GM13977 (cell line): ENCODE results near the gene ERAP2.

Experiments used
- DNase-seq: peaks from one replicate; pipeline ENCODE4 v3.0.0; 2012; ENCODE audit warnings: low spot score
- CTCF ChIP-seq: IDR thresholded peaks from 2 replicates; pipeline ENCODE4 v1.5.1; 2012; ENCODE audit warnings: mild to moderate bottlenecking, control low read depth; ENCODE audit not compliant: insufficient read depth; ENCODE audit errors: extremely low read depth, missing control alignments
- in situ Hi-C: fragments of 300-500 bp; cut with MboI; formaldehyde crosslinking; loops from one replicate; pipeline ENCODE4 v1.12.0; 2022; ENCODE audit warnings: low sequenced_read_pairs, low pct_unique_long_range_greater_than_20kb, mixed read lengths, inconsistent platforms; ENCODE audit not compliant: unreplicated experiment

ERAP2 gene, protein sequence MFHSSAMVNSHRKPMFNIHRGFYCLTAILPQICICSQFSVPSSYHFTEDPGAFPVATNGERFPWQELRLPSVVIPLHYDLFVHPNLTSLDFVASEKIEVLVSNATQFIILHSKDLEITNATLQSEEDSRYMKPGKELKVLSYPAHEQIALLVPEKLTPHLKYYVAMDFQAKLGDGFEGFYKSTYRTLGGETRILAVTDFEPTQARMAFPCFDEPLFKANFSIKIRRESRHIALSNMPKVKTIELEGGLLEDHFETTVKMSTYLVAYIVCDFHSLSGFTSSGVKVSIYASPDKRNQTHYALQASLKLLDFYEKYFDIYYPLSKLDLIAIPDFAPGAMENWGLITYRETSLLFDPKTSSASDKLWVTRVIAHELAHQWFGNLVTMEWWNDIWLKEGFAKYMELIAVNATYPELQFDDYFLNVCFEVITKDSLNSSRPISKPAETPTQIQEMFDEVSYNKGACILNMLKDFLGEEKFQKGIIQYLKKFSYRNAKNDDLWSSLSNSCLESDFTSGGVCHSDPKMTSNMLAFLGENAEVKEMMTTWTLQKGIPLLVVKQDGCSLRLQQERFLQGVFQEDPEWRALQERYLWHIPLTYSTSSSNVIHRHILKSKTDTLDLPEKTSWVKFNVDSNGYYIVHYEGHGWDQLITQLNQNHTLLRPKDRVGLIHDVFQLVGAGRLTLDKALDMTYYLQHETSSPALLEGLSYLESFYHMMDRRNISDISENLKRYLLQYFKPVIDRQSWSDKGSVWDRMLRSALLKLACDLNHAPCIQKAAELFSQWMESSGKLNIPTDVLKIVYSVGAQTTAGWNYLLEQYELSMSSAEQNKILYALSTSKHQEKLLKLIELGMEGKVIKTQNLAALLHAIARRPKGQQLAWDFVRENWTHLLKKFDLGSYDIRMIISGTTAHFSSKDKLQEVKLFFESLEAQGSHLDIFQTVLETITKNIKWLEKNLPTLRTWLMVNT

GRCh38 chr5:96876292-96876850, at the start of gene ERAP2:
Gene ERAP2, plus strand, starts transcription at chr5:96876500. Its CDS starts 3,186 bp downstream, at chr5:96879686.
- no peak for DNase-seq
- TF ChIP-seq CTCF: no peak
- in situ Hi-C loops: no loop called here

DNA sequence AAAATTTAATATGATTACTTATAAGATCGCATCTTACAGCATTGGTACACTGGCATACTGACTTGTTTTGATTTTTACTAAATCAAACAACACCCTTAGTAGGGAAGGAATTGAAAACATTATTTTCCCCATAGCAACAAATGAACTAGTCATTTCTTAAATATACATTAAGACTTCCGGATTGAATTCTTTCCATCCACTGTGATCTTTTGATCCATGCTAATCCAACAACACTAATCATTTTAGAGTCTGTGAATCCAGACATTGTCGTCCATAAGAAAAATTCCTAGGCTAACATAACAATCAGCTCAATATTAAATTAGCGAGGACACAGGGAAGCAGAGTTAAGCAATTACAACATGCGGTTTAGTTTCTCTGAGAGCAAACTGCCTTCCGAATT, 47.0 kb upstream of the ERAP2 start:
- no peak for TF ChIP-seq CTCF
- DNase-seq: no peak
- in situ Hi-C loops: no loop called here

DNA sequence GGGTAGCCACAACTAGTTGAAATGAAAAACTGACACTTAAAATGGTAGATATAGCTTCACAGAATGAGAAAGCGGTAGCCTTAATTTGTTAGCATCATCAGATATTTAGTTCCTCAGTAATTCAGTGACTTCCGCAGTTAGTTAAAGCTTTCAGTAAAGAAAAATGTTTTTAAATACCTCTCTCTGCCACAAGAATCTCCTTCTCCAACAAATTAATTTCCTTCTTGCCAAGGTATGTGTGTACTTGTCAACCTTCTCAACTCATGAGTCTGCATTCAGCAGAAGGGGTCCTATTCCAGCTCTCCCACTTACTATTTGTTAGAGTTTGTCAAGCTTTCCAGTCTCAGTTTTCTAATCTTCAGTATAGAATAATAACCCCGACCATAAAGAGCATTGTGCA, 42.3 kb upstream of the ERAP2 start:
- TF ChIP-seq CTCF: no peak
- in situ Hi-C loops: no loop called here
- DNase-seq: no peak

- no peak for TF ChIP-seq CTCF
- in situ Hi-C loops: no loop called here
- no peak for DNase-seq
Measured at GRCh38 chr5:96835791-96836191, 40.5 kb upstream of the ERAP2 start.

- no peak for TF ChIP-seq CTCF
Measured at GRCh38 chr5:96836817-96837216, 39.5 kb upstream of the ERAP2 start.

GRCh38 chr5:96837303-96837702, 39.0 kb upstream of the ERAP2 start:
- no peak for TF ChIP-seq CTCF
- no peak for DNase-seq
- in situ Hi-C loops: no loop called here

More at GRCh38 chr5:96836817-96837216, 39.5 kb upstream of the ERAP2 start:
- in situ Hi-C loops: no loop called here
- DNase-seq: no peak
